Naive thymus-derived CD4-positive, alpha-beta T cell (primary cell): Measurements from ENCODE around the gene ZBTB21. TPM values are rescaled to one million over a fixed set of nuclear protein-coding genes. Genes with fewer than 3 reads are reported as not detected.

Experiments used
- ATAC-seq: fragments of 150-1000 bp; cut with Tn5 transposase; 2 replicates; pipeline ENCODE4 v1.10.0; 2021; ENCODE audit warnings: mild to moderate bottlenecking, moderate library complexity
- CTCF ChIA-PET: fragments of 350-600 bp; sonication (Branson Sonifier 250); formaldehyde crosslinking; loops from one replicate; lab custom pipeline; 2021; ENCODE audit warnings: antibody characterized with exemption; lab: Charles Lee
- POLR2A ChIA-PET: fragments of 350-600 bp; sonication (Branson Sonifier 250); formaldehyde crosslinking; loops from one replicate; lab custom pipeline; 2021; ENCODE audit warnings: antibody characterized with exemption, inconsistent platforms; lab: Charles Lee
- DNase-seq, 9 donors: peaks; one replicate each; pipeline versions ENCODE4 v3.0.0 to v3.0.0-alpha.2; 2020 to 2022; ENCODE audit warnings: mixed read lengths in 1 of 9
- H3K27ac ChIP-seq: one replicate; pipeline ENCODE4 v1.7.0; 2013; ENCODE audit warnings: mild to moderate bottlenecking, low read depth, low read length, moderate library complexity
- H3K27me3 ChIP-seq, 2 donors: one replicate each; pipeline ENCODE4 v1.7.0; 2013; ENCODE audit warnings: low read length in 2 of 2, mild to moderate bottlenecking in 2 of 2, moderate library complexity in 2 of 2; ENCODE audit not compliant: control insufficient read depth in 2 of 2, insufficient read depth in 2 of 2
- H3K36me3 ChIP-seq, 3 experiments: 1 replicate in 2 of 3; 2 replicates in 1 of 3; pipeline ENCODE4 v1.7.0; 2013; ENCODE audit warnings: low read length in 3 of 3, mild to moderate bottlenecking in 3 of 3, moderate library complexity in 1 of 3; ENCODE audit not compliant: insufficient read depth in 3 of 3, control insufficient read depth in 2 of 3
- H3K4me1 ChIP-seq, 2 donors: one replicate each; pipeline ENCODE4 v1.7.0; 2013; ENCODE audit warnings: low read length in 2 of 2, mild to moderate bottlenecking in 2 of 2, moderate library complexity in 1 of 2; ENCODE audit not compliant: control insufficient read depth in 2 of 2, insufficient read depth in 2 of 2
- H3K4me3 ChIP-seq: 2 replicates; pipeline ENCODE4 v1.7.0; 2013; ENCODE audit warnings: mild to moderate bottlenecking, low read length
- H3K9me3 ChIP-seq, 3 experiments: 1 replicate in 2 of 3; 2 replicates in 1 of 3; pipeline ENCODE4 v1.7.0; 2013; ENCODE audit warnings: low read length in 3 of 3; ENCODE audit not compliant: control insufficient read depth in 2 of 3
- H3K27ac Mint-ChIP-seq, 9 donors: one replicate each; pipeline ENCODE4 v1.8.0; 2020 to 2022; ENCODE audit warnings: mixed read lengths in 9 of 9, mild to moderate bottlenecking in 8 of 9, moderate library complexity in 5 of 9, inconsistent platforms in 2 of 9
- H3K27me3 Mint-ChIP-seq, 5 donors: one replicate each; pipeline ENCODE4 v1.8.0; 2021 to 2022; ENCODE audit warnings: mixed read lengths in 5 of 5, mild to moderate bottlenecking in 1 of 5
- H3K36me3 Mint-ChIP-seq, 5 donors: one replicate each; pipeline ENCODE4 v1.8.0; 2020 to 2022; ENCODE audit warnings: mixed read lengths in 5 of 5, mild to moderate bottlenecking in 3 of 5, inconsistent platforms in 1 of 5
- H3K4me1 Mint-ChIP-seq, 7 donors: one replicate each; pipeline ENCODE4 v1.8.0; 2020 to 2022; ENCODE audit warnings: mixed read lengths in 7 of 7, mild to moderate bottlenecking in 3 of 7, inconsistent platforms in 1 of 7
- H3K4me3 Mint-ChIP-seq, 10 donors: one replicate each; pipeline ENCODE4 v1.8.0; 2020 to 2022; ENCODE audit warnings: mild to moderate bottlenecking in 10 of 10, mixed read lengths in 10 of 10, moderate library complexity in 6 of 10, inconsistent platforms in 2 of 10
- H3K9me3 Mint-ChIP-seq, 11 donors: one replicate each; pipeline ENCODE4 v1.8.0; 2020 to 2022; ENCODE audit warnings: mixed read lengths in 11 of 11, mild to moderate bottlenecking in 4 of 11, inconsistent platforms in 1 of 11, moderate library complexity in 1 of 11
- intact Hi-C, 2 donors: fragments of 100-400 bp; cut with micrococcal nuclease; formaldehyde crosslinking; loops; one replicate each; pipeline ENCODE4 v1.15.1; 2023
- polyA plus RNA-seq, 2 donors: library from polyadenylated mRNA; unstranded; fragments of 300-500 nt; fragmentation: Illumina TruSeq; gene quantifications; one replicate each; pipeline ENCODE4 v1.2.3, GENCODE V29; 2021
- total RNA-seq, 6 experiments: library from RNA in 5 of 6; stranded (reverse) in 5 of 6; gene quantifications; 1 replicate in 5 of 6; 2 replicates in 1 of 6; pipeline ENCODE4 v1.2.3 and lab custom pipeline; 2021 to 2026

ZBTB21 gene
- total and polyA plus RNA-seq, 7 experiments from 2014 or later: 4.3 to 137 (median 24.3) TPM

DNA sequence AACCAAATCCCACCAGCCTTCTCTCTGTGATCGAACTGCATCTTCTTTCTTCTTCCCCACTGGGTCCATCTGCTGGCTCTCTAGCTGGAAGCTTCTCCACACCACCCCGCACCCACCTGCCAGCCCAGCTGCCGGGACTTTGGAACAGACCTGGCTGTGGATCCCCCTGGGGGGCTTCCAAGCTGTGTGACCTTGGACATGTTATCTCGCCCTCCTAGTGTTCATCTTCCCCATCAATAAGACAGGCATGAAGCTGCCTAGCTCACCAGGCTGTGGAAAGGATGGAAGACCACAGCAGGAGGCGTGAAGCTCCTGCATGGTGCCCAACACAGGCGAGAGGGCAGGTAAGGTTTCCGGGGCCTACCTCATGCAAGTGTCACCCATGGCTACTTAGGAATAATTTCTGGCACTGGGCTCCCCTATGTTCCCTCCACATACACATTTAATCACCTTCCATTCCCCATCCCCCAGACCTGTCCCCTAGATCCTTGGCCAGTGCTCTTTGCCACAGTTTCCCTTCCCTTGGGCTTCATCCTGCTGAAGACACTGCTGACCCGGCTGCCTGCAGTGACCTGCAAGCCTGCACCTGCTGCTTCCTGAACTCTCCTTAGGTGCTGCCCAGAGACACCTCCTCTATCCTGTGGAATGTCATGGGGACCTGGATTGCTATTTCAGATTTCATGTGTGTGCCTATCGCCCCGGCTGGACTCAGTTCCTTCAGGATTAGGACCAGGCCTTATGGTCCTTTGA lies 43.1 kb downstream of the ZBTB21 start:
- Mint-ChIP-seq H3K27ac (no peak overlapping the region), H3K4me3 (no peak overlapping the region), H3K9me3 (peaks cover 0 to 4% (median 0%) of the 10 kb centered on the region in 11 donors), H3K27me3 (peaks cover 0 to 8% (median 0%) of the 10 kb centered on the region in 5 donors), H3K4me1 (peaks cover 0 to 1% (median 0%) of the 10 kb centered on the region in 7 donors), H3K36me3 (no peaks in the 10 kb centered on the region)
- Histone ChIP-seq H3K4me1 (no peaks in the 10 kb centered on the region), H3K27ac (no peak overlapping the region), H3K4me3 (no peak overlapping the region), H3K27me3 (no peaks in the 10 kb centered on the region), H3K9me3 (no peaks in the 10 kb centered on the region), H3K36me3 (no peaks in the 10 kb centered on the region)
- ATAC-seq (no peak), DNase-seq (no peak)
- POLR2A ChIA-PET: no interaction called here
- CTCF ChIA-PET: no interaction called here
- intact Hi-C loops: no loop called here

DNA sequence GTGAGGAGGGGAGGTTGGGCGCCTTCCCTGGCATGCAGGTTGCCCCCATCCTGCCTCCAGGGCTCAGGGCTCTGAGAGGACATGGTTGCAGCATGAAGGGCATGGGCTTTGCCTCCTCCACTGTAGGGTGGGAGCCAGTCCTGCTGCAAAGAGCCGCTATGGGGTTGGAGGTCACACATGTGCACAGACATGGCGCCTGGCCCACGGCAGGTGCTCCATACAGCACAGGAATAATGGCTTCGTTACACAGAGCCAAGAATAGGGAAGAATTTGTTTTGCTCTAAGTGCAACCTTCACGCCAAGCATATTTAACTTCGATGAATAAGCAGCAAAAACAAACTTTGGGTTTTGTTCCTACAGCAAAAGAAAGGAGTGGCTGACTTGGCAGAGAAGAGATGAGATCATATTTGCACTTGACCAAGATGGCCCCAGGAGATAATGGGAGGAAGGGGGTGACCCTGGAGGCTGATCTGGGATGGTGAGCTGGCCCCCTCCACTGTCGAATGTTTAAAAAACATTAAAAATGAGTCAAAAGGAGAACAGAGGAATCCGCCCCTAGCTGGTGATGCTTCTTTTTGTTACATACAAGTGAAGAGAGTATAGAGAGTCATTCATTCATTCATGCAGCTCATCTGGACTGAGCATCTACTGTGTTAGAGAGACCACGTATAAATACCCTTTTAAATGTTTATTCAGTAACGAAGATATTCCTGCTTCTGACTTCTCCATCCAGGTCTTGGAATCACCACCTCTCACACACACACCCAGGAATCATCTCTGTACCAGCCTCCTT lies 43.9 kb downstream of the ZBTB21 start:
- ChIA-PET POLR2A (no interaction called here), CTCF (no interaction called here)
- no peaks in the 10 kb centered on the region for H3K36me3 Mint-ChIP-seq
- no peak overlapping the region for H3K27ac ChIP-seq
- no peaks in the 10 kb centered on the region for H3K9me3 ChIP-seq
- no peak for ATAC-seq
- H3K27me3 Mint-ChIP-seq: peaks cover 0 to 13% (median 5%) of the 10 kb centered on the region in 5 donors
- intact Hi-C loops: no loop called here
- H3K4me1 ChIP-seq: no peaks in the 10 kb centered on the region
- H3K4me3 Mint-ChIP-seq: no peak overlapping the region
- H3K4me3 ChIP-seq: no peak overlapping the region
- peaks cover 0 to 9% (median 4%) of the 10 kb centered on the region in 7 donors for H3K4me1 Mint-ChIP-seq
- no peak overlapping the region for H3K27ac Mint-ChIP-seq
- peaks cover 0 to 4% (median 0%) of the 10 kb centered on the region in 11 donors for H3K9me3 Mint-ChIP-seq
- no peak for DNase-seq
- no peaks in the 10 kb centered on the region for H3K27me3 ChIP-seq
- H3K36me3 ChIP-seq: no peaks in the 10 kb centered on the region

DNA sequence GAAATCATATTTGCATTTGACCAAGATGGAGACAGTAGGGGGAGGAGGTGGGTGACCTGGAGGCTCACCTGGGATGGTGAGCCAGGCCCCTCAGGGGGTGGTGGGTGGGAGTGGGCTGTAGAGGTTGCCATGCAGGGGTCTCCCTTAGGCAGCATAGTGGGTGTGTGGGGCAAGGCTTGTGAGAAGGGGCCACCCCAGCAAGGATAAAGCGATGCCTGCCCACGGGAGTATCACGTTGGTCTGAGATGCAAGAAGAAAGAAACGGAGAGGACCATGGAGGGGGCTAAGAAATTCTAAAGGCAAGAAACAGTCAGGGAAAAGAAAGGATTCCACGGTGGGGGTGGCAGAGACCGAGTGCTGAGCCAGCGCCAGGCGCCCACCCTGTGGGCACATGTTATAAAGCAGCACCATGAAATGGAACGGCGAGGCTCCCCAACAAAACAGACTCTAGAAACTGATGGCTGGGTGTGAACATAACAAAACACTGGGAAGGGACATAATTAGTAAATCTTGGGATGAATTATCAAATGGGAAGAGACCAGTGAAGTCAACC lies 44.6 kb downstream of the ZBTB21 start:
- ChIA-PET POLR2A (no interaction called here), CTCF (no interaction called here)
- Mint-ChIP-seq H3K27me3 (peaks cover 0 to 15% (median 6%) of the 10 kb centered on the region in 5 donors), H3K4me1 (peaks cover 0 to 10% (median 5%) of the 10 kb centered on the region in 7 donors), H3K4me3 (no peak overlapping the region), H3K9me3 (peaks cover 0 to 4% (median 0%) of the 10 kb centered on the region in 11 donors), H3K36me3 (no peaks in the 10 kb centered on the region), H3K27ac (no peak overlapping the region)
- H3K27me3 ChIP-seq: no peaks in the 10 kb centered on the region
- intact Hi-C loops: no loop called here
- no peaks in the 10 kb centered on the region for H3K9me3 ChIP-seq
- no peaks in the 10 kb centered on the region for H3K4me1 ChIP-seq
- ATAC-seq (no peak), DNase-seq (no peak)
- H3K4me3 ChIP-seq: no peak overlapping the region
- no peaks in the 10 kb centered on the region for H3K36me3 ChIP-seq
- no peak overlapping the region for H3K27ac ChIP-seq

- DNase-seq: no peak
- H3K36me3 Mint-ChIP-seq: no peaks in the 10 kb centered on the region
- peaks cover 0 to 15% (median 6%) of the 10 kb centered on the region in 5 donors for H3K27me3 Mint-ChIP-seq
- ATAC-seq: no peak
- peaks cover 0 to 10% (median 5%) of the 10 kb centered on the region in 7 donors for H3K4me1 Mint-ChIP-seq
- peaks cover 0 to 4% (median 0%) of the 10 kb centered on the region in 11 donors for H3K9me3 Mint-ChIP-seq
- H3K4me3 Mint-ChIP-seq: no peak overlapping the region
- H3K27ac ChIP-seq: no peak overlapping the region
- H3K27me3 ChIP-seq: no peaks in the 10 kb centered on the region
- ChIA-PET POLR2A (no interaction called here), CTCF (no interaction called here)
- H3K4me1 ChIP-seq: no peaks in the 10 kb centered on the region
- intact Hi-C loops: no loop called here
- H3K4me3 ChIP-seq: no peak overlapping the region
- no peaks in the 10 kb centered on the region for H3K9me3 ChIP-seq
- no peak overlapping the region for H3K27ac Mint-ChIP-seq
- H3K36me3 ChIP-seq: no peaks in the 10 kb centered on the region
These were observed 45.1 kb downstream of the ZBTB21 start for GRCh38 chr21:41965045-41965444.

- Histone ChIP-seq H3K4me3 (no peak overlapping the region), H3K4me1 (no peaks in the 10 kb centered on the region), H3K36me3 (no peaks in the 10 kb centered on the region), H3K9me3 (no peaks in the 10 kb centered on the region), H3K27me3 (no peaks in the 10 kb centered on the region), H3K27ac (no peak overlapping the region)
- intact Hi-C loops: no loop called here
- Mint-ChIP-seq H3K9me3 (peaks cover 0 to 4% (median 0%) of the 10 kb centered on the region in 11 donors), H3K4me3 (no peak overlapping the region), H3K4me1 (peaks cover 0 to 10% (median 5%) of the 10 kb centered on the region in 7 donors), H3K27ac (no peak overlapping the region), H3K27me3 (peaks cover 0 to 15% (median 6%) of the 10 kb centered on the region in 5 donors), H3K36me3 (no peaks in the 10 kb centered on the region)
- ChIA-PET POLR2A (no interaction called here), CTCF (no interaction called here)
- no peak for ATAC-seq
- no peak for DNase-seq
These were observed 46.0 kb downstream of the ZBTB21 start for GRCh38 chr21:41964171-41964570.

GRCh38 chr21:41962425-41962966 lies 47.7 kb downstream of the ZBTB21 start:
- Mint-ChIP-seq H3K27ac (no peak overlapping the region), H3K4me3 (no peak overlapping the region), H3K36me3 (no peaks in the 10 kb centered on the region), H3K27me3 (peaks cover 0 to 15% (median 6%) of the 10 kb centered on the region in 5 donors), H3K9me3 (peaks cover 0 to 4% (median 0%) of the 10 kb centered on the region in 11 donors), H3K4me1 (peaks cover 0 to 10% (median 5%) of the 10 kb centered on the region in 7 donors)
- Histone ChIP-seq H3K9me3 (no peaks in the 10 kb centered on the region), H3K4me3 (no peak overlapping the region), H3K4me1 (no peaks in the 10 kb centered on the region), H3K36me3 (no peaks in the 10 kb centered on the region), H3K27ac (no peak overlapping the region), H3K27me3 (no peaks in the 10 kb centered on the region)
- ChIA-PET POLR2A (no interaction called here), CTCF (no interaction called here)
- ATAC-seq: no peak
- no peak for DNase-seq
- intact Hi-C loops: no loop called here
